Neural crest cell (in vitro differentiated cells): ENCODE results near the gene FARSA. TPM values are rescaled to one million over a fixed set of nuclear protein-coding genes. Genes with fewer than 3 reads are reported as not detected.
A peak's percentile ranks its signal among the peaks of the same experiment; 100 is the strongest.

Source experiments
- DNase-seq: peaks from one replicate; pipeline ENCODE4 v3.0.0; 2021; ENCODE audit warnings: low read depth, mixed read lengths, low spot score
- H3K27ac Mint-ChIP-seq: one replicate; pipeline ENCODE4 v1.8.0; 2021; ENCODE audit warnings: mild to moderate bottlenecking, mixed read lengths; ENCODE audit not compliant: unreplicated experiment
- H3K27me3 Mint-ChIP-seq: 2 replicates; pipeline ENCODE4 v1.8.0; 2021; ENCODE audit warnings: low read depth, mild to moderate bottlenecking, mixed read lengths
- H3K36me3 Mint-ChIP-seq: 2 replicates; pipeline ENCODE4 v1.8.0; 2021; ENCODE audit warnings: low read depth, mild to moderate bottlenecking, mixed read lengths
- H3K4me1 Mint-ChIP-seq: 2 replicates; pipeline ENCODE4 v1.8.0; 2021; ENCODE audit warnings: mixed read lengths
- H3K4me3 Mint-ChIP-seq: one replicate; pipeline ENCODE4 v1.8.0; 2021; ENCODE audit warnings: mild to moderate bottlenecking, mixed read lengths
- H3K9me3 Mint-ChIP-seq: 2 replicates; pipeline ENCODE4 v1.8.0; 2021; ENCODE audit warnings: mixed read lengths
- total RNA-seq: library from RNA; stranded (reverse); gene quantifications from 2 replicates; pipeline ENCODE4 v1.2.1, GENCODE V29; 2021
- TF ChIP-seq, protein P1 (sequence below): fragments of 200-600 bp; sonication (generic); conservative IDR thresholded peaks from 2 replicates; pipeline ENCODE4 v1.5.0; 2021; ENCODE audit warnings: antibody characterized with exemption, mild to moderate bottlenecking

The FARSA gene
- total RNA-seq, 1 donor from 2014 or later: 83.1 TPM

DNA sequence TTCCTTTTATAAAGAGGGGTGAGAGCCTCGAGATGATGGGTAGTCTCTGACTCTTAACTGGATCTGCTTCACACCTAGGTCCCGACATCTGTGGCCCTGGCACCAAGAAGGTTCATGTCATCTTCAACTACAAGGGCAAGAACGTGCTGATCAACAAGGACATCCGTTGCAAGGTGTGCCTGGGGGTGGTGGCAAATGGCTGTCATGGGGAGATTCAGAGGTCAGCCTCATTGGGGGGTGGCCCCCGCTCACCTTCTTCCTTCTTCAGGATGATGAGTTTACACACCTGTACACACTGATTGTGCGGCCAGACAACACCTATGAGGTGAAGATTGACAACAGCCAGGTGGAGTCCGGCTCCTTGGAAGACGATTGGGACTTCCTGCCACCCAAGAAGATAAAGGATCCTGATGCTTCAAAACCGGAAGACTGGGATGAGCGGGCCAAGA lies 6.5 kb upstream of the FARSA start:
- Mint-ChIP-seq H3K27ac (no peak overlapping the region), H3K4me1 (peaks cover 46% of the 10 kb centered on the region), H3K27me3 (peaks cover 13% of the 10 kb centered on the region), H3K36me3 (peaks cover 35% of the 10 kb centered on the region), H3K4me3 (peak overlapping the region; percentile 100), H3K9me3 (no peaks in the 10 kb centered on the region)
- no peak for DNase-seq
- TF ChIP-seq, protein P1, sequence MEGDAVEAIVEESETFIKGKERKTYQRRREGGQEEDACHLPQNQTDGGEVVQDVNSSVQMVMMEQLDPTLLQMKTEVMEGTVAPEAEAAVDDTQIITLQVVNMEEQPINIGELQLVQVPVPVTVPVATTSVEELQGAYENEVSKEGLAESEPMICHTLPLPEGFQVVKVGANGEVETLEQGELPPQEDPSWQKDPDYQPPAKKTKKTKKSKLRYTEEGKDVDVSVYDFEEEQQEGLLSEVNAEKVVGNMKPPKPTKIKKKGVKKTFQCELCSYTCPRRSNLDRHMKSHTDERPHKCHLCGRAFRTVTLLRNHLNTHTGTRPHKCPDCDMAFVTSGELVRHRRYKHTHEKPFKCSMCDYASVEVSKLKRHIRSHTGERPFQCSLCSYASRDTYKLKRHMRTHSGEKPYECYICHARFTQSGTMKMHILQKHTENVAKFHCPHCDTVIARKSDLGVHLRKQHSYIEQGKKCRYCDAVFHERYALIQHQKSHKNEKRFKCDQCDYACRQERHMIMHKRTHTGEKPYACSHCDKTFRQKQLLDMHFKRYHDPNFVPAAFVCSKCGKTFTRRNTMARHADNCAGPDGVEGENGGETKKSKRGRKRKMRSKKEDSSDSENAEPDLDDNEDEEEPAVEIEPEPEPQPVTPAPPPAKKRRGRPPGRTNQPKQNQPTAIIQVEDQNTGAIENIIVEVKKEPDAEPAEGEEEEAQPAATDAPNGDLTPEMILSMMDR: no peak

DNA sequence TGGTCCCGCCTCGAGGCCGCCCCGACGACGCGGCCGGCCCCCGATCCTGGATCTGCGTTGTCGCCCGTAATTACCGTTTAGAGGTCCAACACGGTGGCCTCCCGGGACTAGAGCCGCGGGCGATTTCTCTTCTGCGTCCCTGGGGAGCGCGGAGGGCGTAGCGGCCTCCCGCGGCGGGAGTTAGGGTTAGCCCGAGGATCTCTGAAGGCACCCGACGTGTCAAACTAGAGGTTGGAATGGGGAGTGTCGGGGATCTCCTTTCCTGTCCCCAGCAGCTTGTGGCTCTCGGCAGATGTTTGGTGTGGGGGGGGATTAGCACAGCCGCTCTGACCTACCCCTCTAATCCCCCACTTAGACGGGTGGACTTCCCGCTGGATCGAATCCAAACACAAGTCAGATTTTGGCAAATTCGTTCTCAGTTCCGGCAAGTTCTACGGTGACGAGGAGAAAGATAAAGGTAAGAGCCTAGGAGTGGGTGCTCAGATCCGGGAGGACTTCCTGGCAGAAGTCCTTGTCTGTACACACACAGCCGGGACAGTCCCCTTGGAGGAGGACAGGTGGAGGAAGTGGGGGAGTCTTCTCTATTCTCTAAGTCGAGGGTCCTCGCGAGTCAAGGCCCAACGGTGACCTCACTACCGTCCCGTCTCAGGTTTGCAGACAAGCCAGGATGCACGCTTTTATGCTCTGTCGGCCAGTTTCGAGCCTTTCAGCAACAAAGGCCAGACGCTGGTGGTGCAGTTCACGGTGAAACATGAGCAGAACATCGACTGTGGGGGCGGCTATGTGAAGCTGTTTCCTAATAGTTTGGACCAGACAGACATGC lies 5.5 kb upstream of the FARSA start:
- TF ChIP-seq, protein P1: peak; percentile 48
- Mint-ChIP-seq H3K36me3 (peaks cover 33% of the 10 kb centered on the region), H3K4me3 (peak overlapping the region; percentile 100), H3K27ac (peak overlapping the region; percentile 94), H3K4me1 (peaks cover 42% of the 10 kb centered on the region), H3K9me3 (no peaks in the 10 kb centered on the region), H3K27me3 (peaks cover 11% of the 10 kb centered on the region)
- DNase-seq: no peak

DNA sequence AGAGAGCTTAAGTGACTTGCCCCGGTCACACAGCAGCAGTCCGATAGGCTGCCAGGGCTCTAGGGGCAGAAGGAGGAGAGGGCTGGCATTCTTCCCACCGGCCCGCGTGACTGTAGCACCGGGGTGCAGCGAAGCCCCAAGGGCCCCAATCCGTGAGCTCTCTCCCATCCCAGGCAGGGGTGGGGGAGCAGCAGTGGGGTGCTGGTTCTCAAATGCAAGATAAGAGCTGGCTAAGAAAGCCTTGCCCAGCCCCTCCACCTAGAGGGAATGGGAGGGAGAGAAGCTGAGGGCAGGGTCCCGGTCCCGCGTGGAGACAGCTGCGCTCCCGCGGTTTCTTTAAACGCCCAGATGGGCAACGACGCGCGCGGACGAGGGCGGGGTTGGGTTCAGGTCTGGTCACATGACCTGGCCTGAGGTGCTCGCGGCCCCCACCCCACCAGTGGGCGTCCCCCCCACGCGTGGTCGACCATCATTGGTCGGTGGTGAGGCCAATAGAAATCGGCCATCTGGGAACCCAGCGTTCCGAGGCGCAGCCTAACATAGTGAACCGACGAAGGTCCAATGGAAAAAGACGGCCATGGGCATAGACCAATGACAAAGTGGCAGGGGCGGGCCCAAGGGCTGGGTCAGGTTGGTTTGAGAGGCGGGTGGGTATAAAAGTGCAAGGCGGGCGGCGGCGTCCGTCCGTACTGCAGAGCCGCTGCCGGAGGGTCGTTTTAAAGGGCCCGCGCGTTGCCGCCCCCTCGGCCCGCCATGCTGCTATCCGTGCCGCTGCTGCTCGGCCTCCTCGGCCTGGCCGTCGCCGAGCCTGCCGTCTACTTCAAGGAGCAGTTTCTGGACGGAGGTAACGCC lies 4.6 kb upstream of the FARSA start, which contains the start of gene CALR:
CALR (plus strand) TSS at position 683 of the 852 bp plus-strand sequence; CDS start at position 754, 71 bp downstream.
- Mint-ChIP-seq H3K4me1 (peaks cover 44% of the 10 kb centered on the region), H3K27ac (peak within 1 kb of the TSS; percentile 96), H3K36me3 (peaks cover 29% of the 10 kb centered on the region), H3K27me3 (peaks cover 6% of the 10 kb centered on the region), H3K4me3 (peak within 1 kb of the TSS; percentile 100), H3K9me3 (no peaks in the 10 kb centered on the region)
- TF ChIP-seq, protein P1: no peak
- DNase-seq: peak; percentile 99

DNA sequence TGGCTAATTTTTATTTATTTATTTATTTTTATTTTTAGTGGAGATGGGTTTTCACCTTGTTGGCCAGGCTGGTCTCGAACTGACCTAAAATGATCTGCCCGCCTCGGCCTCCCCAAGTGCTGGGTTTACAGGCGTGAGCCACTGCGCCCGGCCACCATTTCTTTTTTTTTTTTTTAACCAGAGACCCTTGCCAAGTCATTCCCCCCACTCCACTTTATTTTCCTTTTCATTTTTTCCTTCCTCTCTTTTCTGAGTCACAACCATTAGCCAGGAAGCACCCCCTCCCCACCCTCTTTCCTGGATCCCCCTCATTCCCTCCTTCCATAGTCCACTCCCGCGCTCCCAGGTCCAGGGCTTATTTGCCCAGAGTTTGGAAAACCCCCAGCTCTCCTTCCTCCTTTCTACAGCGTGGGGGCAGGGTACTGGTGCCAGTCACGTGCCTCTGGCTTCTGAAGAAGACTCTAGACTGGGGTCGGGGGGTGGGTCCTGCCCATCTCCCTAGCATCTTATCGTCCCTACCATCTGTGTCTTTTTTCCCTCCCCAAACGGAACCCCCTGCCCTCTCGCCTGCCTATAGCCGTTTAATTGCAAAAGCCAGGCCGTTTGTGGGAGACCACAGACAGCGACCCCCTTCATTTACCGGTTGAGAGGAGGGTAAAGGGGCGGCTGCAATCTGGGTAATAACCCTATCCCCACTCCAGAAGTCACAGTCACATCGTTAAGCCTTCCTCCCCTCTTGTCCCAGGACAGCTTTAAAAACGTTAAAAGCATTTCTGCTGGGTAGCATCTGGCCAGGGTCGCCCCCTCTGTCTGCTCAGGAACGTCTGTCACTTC lies 3.8 kb upstream of the FARSA start:
- Mint-ChIP-seq H3K4me3 (peak overlapping the region; percentile 100), H3K4me1 (peaks cover 52% of the 10 kb centered on the region), H3K36me3 (peaks cover 29% of the 10 kb centered on the region), H3K27me3 (peaks cover 6% of the 10 kb centered on the region), H3K27ac (peak overlapping the region; percentile 96), H3K9me3 (no peaks in the 10 kb centered on the region)
- DNase-seq: peak; percentile 32
- TF ChIP-seq, protein P1: no peak

DNA sequence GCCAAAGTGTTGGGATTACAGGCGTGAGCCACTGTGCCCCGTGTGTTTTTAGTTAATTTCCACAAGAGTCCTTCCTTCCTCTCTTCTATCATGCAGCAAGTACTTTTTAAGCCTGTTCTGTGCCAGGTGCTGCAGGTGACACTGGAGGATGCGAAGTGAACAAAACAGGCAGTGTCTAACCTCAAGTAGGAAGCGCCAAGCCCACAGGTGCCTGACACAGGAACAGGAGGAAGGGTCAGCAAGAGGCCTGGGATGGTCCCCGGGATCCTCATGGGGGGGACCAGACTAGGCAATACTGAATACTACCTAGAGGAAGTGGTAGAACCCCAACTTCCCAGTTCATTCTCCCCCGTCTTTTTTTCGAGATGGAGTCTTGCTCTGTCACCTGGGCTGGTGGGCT lies 3.1 kb upstream of the FARSA start:
- H3K4me1 Mint-ChIP-seq: peaks cover 53% of the 10 kb centered on the region

More for the DNA sequence above, 3.1 kb upstream of the FARSA start:
- Mint-ChIP-seq H3K4me3 (peak overlapping the region; percentile 75), H3K36me3 (peaks cover 29% of the 10 kb centered on the region), H3K27ac (no peak overlapping the region), H3K9me3 (no peaks in the 10 kb centered on the region), H3K27me3 (peaks cover 6% of the 10 kb centered on the region)
- DNase-seq: no peak
- TF ChIP-seq, protein P1: no peak
